Measurements from ENCODE around the gene BTRC.

Gene BTRC

GRCh38 chr10:101446947-101447346 is 93.0 kb downstream of the BTRC start:
- DNase-seq = no peak

DNA sequence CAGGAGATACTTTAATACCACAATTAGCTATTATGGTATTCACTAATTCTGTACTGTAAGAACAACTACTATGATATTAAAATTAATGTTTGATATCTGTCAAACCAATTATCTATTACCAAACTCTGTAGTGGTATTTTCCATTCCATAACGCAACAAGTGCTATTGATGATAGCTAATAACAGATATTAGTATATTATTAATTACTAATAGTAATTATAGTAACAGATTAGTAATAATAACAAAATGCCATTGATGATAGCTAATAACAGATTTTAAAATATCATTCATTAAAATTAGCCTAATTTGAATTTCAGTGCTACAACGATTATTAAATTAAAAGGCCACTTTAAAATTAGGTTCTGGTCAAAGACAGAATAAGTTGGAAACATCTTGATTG is 93.5 kb downstream of the BTRC start:
- no peak for DNase-seq

- no peak for DNase-seq
These were observed 96.5 kb downstream of the BTRC start for GRCh38 chr10:101450277-101451080.

- DNase-seq = no peak
These were observed 97.3 kb downstream of the BTRC start for GRCh38 chr10:101451261-101451660.

DNA sequence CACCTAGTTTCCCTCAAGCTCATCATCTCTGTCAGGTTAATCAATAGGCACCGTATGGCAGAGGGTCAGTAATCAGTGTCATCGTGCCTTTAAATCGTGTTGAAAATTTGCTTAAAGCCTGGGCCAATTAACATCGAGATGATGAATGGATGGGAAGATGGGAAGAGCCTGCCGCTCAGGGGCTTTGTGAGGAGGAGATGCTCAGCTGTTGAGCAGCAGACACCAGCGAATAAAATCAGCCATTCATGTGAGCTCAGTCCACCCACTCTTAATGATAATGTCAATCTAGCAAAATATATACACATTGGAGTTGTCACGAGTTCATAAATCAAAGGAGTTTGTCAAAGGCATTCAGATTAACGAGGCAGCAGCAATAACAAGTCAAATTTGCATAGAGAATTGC is 97.7 kb downstream of the BTRC start:
- DNase-seq = no peak

DNA sequence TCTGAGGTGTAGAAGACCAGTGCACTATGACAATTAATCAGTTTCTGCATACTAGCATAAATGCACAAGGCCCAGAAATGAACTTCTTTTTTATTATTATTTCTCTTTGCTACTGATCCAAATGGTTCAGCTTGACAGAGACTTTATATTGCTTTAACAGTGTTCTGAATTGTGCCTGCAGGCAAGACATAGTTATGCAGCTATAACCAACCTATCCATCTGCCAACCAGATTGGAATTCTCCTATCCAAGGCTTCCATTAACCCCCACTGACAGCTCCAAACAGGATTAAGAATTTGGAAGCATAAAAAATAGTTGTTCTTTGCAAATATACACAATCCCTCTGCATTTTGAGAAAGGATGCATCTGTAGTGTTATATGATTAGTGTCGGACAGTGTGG is 98.2 kb downstream of the BTRC start:
- no peak for DNase-seq

DNA sequence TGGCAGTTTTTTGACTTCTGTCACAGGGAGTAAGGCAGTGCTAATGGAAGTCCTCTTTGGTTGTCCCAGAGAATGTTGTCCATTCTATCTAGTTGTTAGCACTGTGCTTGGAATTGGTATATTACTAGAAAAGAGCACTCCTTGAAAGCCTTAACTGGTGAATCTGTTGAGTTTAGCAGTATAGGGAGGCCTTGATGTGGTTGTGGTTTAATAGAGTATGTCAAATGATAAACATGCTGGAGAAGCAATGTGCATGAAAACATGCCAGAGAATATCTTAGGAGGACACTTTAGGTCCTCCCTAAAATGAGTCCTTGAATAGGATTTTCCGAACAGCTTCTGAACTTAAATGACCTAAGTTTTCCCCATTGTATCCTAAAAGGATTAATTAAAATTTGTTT is 98.6 kb downstream of the BTRC start:
- DNase-seq = no peak

GRCh38 chr10:101453318-101453717 is 99.4 kb downstream of the BTRC start:
- DNase-seq = no peak

DNA sequence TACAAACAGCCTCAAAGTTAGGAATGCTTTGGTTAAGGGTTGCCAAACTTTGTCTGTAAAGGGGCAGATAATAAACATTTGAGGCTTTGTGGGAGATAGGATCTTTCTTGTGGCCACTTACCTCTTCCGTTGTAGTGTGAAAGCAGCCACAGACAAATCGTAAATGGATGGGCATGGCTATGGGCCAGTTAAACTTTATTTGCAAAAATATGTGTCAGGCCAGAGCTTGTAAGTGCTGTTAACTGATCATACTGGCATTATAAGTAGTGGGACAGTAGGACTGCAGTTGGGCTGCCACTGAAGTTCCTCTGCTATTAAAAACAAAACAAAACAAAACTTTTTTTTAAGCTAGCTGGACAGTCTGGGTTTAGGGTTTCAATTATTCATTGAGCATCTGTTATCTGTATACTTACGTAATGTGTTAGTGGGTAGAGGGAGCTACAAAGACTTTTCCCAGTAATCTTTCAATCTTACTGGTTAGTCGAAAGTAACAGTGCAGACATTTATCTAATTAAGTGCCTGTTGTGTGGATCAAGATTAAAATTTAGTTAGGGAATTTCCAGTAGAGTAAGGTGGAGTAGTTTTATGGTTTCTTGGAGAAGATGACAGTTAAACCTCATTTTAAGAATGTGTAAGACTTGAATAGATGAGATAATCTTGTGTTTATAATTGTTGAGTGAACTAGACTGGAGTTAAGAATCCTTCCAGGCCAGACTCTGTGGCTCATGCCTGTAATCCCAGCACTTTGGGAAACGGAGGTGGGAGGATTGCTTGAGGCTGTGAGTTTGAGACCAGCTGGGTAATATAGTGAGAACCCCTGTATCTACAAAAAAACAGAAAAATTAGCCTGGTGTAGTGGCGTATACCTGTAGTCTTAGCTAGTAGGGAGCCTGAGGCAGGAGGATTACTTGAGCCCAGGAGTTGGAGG is 100.1 kb downstream of the BTRC start:
- DNase-seq = no peak

- DNase-seq = no peak
These were observed 104.9 kb downstream of the BTRC start for GRCh38 chr10:101458869-101459268.

DNA sequence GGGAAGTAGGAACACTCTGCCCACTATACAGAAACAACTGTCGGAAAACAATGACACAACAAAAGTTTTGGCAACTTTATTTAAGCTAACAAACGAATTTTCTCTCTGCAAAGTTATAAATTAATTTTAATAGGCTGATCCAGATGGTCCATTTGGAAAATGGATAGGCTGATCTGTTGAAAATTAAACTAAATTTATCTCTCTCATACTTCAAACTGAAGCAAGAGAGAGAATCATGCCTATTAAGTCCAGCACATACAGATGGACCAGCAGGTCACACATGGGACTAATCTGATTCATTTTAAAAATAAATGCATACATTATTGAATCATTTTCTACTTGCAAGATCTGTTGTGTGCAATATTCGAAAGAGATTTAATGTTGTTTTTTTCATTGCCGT is 110.1 kb downstream of the BTRC start:
- DNase-seq = no peak

DNA sequence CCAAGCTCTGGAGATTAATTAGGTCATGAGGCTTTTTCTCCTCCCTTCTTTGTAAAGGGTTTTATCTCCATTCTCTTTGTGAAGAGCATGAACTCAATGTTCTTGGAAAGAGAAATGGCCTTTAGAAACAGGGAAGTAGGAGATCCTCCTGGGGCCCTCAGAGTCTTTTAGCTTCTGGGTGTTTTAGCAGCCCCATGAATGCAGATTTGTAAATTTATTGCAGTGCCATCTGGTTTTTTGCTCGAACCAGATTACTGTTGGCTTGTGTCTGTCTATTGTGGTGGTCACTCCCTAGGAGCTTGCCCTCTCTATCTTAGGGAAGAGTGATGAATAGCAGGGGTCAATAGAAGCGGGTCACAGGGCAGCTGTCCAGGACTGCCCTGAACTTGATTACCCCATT is 110.6 kb downstream of the BTRC start:
- DNase-seq = no peak

- DNase-seq = no peak
These were observed 112.3 kb downstream of the BTRC start for GRCh38 chr10:101466016-101466912.

DNA sequence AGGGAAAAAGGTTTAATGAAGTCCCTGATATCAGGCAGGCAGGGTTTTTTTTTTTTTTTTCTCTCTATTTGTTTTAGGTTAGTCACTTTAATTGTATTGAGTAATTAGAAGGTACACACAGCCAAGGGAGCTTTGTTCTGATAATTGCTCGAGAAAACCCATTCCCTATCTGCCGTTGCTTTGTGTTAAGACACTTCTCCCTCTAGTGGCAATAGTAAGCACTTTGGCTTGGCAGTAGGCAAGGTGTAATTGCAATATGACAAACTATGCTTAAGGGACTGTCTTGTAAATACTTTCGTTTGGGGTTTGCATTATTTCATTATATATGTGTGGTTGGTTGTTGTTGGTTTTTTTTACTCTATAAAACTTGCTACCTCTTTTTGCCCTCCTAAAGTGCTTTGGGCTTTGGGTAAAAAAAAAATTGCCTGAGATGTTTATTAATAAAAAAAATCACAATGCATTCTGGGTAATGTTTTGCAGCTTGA is 113.4 kb downstream of the BTRC start:
- peak; percentile 6 for DNase-seq

GRCh38 chr10:101468159-101468558 is 114.2 kb downstream of the BTRC start:
- DNase-seq = no peak

DNA sequence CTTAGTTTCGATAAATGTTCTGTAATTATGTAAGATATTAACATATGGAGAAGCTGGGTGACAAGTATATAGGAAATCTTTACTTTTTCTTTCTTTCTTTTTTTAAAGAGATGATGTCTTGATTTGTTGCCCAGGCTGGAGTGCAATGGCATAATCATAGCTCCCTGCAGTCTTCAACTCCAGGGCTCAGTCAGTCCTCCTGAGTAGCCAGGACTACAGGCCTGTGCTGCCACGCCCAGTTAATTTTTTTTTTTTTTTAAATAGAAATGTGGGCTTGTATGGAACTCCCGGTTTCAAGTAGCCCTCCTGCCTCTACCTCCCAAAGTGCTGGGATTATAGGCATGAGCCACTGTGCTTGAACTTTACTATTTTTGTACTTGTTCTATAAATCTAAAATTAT is 122.4 kb downstream of the BTRC start:
- no peak for DNase-seq

DNA sequence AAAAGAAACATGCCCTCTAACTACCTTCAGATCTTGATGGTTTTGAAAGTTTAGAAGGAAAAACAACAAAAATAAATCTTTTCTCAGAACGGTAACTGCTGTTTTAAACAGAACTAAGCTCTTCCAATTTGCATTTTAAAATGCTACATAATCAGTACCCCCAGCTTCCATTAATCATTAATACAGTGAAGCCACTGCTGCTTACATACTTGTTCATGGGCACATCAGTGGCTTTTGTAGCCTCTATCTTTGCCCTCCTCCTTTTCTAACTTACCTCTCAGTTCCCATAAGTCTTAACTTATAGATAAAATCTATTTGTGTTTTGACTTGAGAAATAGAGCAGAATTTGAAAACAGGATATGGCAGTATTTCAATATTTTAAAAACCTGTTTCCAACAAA is 125.0 kb downstream of the BTRC start:
- no peak for DNase-seq

- DNase-seq = no peak
These were observed 127.3 kb downstream of the BTRC start for GRCh38 chr10:101481256-101481655.

GRCh38 chr10:101482568-101482967 is 128.6 kb downstream of the BTRC start:
- no peak for DNase-seq

GRCh38 chr10:101484175-101484745 is 130.3 kb downstream of the BTRC start:
- DNase-seq = no peak

- DNase-seq = no peak
These were observed 131.2 kb downstream of the BTRC start for GRCh38 chr10:101485207-101485606.

Measured in stimulated activated CD4-positive, alpha-beta T cell treated with anti-CD3 and anti-CD28 coated beads, Interleukin-1b, Interleukin-23, amount 100 ng/mL, for 48 hours (primary cell).